RWPE1 (cell line): ENCODE results near the gene POLR2L.

Experiments
- CTCF ChIA-PET: fragments of 350-600 bp; sonication (Branson Sonifier 250); formaldehyde crosslinking; extraction: SDS; loops from one replicate; lab custom pipeline; 2021; lab: Yijun Ruan, JAX
- POLR2A ChIA-PET: fragments of 400-600 bp; formaldehyde crosslinking; extraction: SDS; loops from one replicate; lab custom pipeline; 2020; ENCODE audit warnings: antibody characterized with exemption; ENCODE audit not compliant: low non-redundant PET; lab: Yijun Ruan, JAX
- DNase-seq: peaks from one replicate; pipeline ENCODE4 v3.0.0; 2012; ENCODE audit warnings: low spot score
- H3K27ac ChIP-seq: fragments of 450-650 bp; 2 replicates; pipeline ENCODE4 v1.5.1; 2017
- TF ChIP-seq, protein P1 (sequence below): fragments of 450-650 bp; conservative IDR thresholded peaks from 2 replicates; pipeline ENCODE4 v1.5.1; 2017; ENCODE audit warnings: low read depth, mild to moderate bottlenecking

Gene POLR2L

DNA sequence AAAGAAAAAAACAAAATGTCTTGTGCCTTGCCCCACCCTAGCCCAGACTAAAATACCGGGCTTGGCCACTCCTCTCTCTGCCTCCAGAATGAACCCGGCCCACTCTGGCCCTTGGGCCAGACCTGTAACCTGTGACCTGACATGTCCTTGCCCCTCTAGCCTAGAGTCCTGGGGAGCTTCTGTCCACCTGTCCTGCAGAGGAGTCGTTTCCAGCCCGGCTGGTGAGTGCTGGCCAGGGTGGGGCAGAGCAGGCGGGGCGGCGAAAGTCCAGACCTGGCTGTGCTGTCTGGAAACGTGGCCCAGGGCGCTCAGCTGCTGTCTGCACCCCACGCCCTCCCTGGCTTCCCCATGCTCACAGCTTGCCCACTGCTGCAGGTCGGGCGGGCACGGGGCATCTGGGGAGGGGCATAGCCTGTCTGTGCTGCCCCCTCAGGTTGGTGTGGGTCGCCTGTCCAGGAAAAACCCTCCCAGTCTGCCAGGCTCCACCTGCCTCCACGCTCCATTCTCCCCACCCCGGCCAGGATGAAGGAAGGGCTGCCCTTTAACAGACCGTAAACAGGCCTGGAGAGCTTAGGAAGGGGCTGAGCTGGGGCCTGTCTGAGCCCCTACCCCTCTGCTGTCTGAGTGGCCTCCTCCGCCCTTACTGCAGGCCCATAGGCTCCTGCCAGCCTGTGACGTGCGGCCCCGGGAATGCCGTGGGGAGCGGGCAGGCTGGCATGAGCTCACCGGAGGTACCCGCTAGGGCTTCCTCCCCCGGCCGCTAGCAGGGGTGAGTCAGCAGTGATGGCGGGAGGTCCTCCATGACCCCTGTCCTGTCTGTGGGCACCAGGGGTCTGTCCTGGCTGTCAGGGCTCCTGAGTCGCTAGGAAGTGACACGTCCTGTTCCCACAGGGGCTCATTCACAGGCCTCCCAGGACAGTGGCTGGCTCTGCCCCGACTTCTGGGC lies 7.7 kb downstream of the POLR2L start:
- DNase-seq, result peak; percentile 87
- peak overlapping the region; percentile 99 for H3K27ac ChIP-seq
- TF ChIP-seq, protein P1, sequence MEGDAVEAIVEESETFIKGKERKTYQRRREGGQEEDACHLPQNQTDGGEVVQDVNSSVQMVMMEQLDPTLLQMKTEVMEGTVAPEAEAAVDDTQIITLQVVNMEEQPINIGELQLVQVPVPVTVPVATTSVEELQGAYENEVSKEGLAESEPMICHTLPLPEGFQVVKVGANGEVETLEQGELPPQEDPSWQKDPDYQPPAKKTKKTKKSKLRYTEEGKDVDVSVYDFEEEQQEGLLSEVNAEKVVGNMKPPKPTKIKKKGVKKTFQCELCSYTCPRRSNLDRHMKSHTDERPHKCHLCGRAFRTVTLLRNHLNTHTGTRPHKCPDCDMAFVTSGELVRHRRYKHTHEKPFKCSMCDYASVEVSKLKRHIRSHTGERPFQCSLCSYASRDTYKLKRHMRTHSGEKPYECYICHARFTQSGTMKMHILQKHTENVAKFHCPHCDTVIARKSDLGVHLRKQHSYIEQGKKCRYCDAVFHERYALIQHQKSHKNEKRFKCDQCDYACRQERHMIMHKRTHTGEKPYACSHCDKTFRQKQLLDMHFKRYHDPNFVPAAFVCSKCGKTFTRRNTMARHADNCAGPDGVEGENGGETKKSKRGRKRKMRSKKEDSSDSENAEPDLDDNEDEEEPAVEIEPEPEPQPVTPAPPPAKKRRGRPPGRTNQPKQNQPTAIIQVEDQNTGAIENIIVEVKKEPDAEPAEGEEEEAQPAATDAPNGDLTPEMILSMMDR, result no peak
- ChIA-PET CTCF (interaction anchor here (0.6 kb wide), 1 partner anchor 16 kb away, joined by 3 read pairs; no protein-coding TSS in a partner anchor), POLR2A (interaction anchor here (0.6 to 1.5 kb wide), 5 partner anchors 8 to 44 kb away, joined by 3 to 10 read pairs (median 4); partner anchors contain the start of gene TSPAN4)

DNA sequence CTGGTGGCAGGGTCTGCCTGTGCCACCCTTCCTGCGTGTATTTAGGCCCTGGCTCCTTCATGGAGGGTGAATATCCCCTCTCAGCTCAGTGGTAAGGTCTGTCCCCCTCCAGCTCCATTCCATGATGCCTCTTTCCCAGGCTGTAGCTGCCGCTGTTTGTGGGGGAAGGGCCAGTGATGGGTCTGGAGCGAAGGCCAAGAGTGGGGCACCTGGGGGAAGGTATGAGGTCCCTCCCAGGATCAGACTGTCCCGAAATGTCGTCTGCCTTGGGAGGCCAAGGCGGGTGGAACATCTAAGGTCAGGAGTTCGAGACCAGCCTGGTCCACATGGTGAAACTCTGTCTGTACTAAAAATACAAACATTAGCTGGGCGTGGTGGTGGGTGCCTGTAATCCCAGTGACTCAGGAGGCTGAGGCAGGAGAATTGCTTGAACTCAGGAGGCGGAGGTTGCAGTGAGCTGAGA lies 8.4 kb downstream of the POLR2L start:
- CTCF ChIA-PET, result interaction anchor here (0.6 kb wide), 1 partner anchor 15 kb away, joined by 3 read pairs; no protein-coding TSS in a partner anchor
- peak overlapping the region; percentile 99 for H3K27ac ChIP-seq
- DNase-seq, result no peak
- TF ChIP-seq, protein P1, result no peak
- POLR2A ChIA-PET, result interaction anchor here (0.8 to 1.5 kb wide), 2 partner anchors 9 to 14 kb away, joined by 4 to 10 read pairs; partner anchors contain the start of gene TSPAN4

DNA sequence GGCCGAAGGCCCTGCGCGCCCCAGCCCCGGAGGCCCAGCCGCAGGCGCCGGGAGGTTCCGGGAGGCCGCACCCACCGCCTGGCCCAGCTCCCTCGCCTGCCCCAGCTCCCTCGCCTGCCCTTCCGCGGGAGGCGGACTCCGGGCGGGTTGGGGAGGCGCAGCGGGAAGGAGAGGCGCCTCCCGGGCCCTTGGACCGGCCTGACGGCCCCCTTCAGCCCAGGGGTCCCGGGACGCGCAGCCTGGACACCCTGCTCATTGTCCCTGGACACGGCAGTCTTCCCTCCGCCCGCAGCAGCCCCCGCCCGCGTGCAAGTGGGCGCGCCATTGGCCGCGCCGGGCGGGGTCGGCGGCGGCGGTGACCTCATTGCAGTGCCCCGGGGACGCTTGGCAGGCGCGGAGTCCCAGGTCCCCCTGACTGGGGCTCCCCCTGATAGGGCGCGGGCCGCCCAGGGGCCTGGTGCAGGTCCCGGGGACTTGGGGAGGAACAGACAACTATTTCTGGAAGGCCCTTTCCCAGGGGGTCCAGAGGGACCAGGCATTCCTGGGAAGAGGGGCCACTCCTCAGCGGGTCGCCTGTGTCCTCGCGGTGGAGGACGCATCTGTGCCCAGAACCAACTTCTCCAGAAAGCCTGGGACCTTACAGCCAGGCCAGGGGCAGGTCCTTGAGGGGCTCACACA lies 9.1 kb downstream of the POLR2L start:
- DNase-seq, result no peak
- peak overlapping the region; percentile 99 for H3K27ac ChIP-seq
- POLR2A ChIA-PET, result interaction anchor here (1.0 to 1.1 kb wide), 2 partner anchors 10 to 14 kb away, joined by 4 to 5 read pairs; no protein-coding TSS in a partner anchor
- CTCF ChIA-PET, result no interaction called here
- TF ChIP-seq, protein P1, result no peak

DNA sequence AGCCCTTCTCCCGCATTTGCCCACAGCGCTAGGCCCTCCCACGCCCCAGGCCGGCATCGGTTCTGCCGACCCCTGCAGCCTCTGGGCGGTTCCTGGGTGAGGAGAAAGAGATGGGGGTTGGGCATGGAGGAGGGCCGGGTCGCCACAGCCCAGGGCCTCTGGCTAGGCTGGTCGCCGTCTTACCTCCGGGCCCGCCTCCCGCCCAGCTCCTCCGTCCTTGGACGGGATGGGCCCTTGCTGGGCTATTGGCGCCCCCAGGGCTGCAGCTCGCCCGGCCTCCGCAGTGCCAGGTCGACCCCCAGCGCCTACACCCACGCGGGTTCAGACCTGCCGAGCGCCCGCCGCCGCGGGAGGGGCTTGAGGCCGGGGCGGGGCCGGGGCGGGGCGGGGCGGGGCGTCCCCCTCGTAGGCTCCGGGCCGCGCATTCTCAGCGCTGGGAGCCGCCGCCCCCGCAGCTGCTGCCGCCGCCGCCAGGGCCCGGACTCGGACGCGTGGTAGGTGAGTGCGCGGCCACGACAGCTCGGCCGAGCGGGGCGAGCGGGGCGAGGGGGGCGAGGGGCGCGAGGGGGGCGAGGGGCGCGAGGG lies 9.7 kb downstream of the POLR2L start, which contains the start of gene CD151:
TSS of gene CD151 (plus strand) at position 424 of the 585 bp plus-strand sequence. CDS start 3,118 bp downstream, outside the sequence.
- DNase-seq, result no peak
- TF ChIP-seq, protein P1, result no peak
- ChIA-PET CTCF (no interaction called here), POLR2A (interaction anchor here (1.0 to 1.1 kb wide), 2 partner anchors 11 to 13 kb away, joined by 4 to 5 read pairs; no protein-coding TSS in a partner anchor)
- peak within 1 kb of the TSS; percentile 99 for H3K27ac ChIP-seq

DNA sequence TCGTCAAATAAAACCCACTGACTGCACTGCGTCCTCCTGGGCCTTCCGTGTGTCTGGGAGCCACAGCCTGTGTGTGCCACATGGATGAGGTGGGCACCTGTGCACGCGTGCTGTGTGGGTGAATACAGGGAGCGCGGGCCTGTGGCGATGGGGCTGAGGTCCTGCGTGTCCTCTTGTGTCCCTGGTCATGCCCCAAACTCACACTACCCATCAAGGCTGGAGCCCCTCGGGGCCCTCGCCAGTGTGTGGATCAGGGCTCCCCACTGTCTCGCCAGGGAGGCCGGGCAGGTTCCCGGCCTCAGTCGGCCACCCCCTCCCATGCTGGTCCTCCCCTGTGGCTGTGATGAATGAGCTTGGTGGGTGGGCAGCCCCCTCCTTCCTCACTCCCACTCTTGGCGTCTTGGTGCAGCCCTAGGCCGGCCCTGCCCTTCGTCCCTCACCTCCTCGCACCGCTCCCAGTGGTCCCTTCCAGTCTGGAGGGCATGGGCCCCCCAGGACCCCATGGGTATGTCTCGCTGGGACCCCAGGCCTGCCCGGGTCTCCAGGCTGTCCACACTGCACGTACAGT lies 10.3 kb downstream of the POLR2L start:
- ChIA-PET POLR2A (interaction anchor here (1.1 kb wide), 1 partner anchor 13 kb away, joined by 4 read pairs; no protein-coding TSS in a partner anchor), CTCF (no interaction called here)
- no peak for DNase-seq
- H3K27ac ChIP-seq, result peak overlapping the region; percentile 99
- TF ChIP-seq, protein P1, result no peak
